Measurements from ENCODE around the gene NRXN3.

The NRXN3 gene

DNA sequence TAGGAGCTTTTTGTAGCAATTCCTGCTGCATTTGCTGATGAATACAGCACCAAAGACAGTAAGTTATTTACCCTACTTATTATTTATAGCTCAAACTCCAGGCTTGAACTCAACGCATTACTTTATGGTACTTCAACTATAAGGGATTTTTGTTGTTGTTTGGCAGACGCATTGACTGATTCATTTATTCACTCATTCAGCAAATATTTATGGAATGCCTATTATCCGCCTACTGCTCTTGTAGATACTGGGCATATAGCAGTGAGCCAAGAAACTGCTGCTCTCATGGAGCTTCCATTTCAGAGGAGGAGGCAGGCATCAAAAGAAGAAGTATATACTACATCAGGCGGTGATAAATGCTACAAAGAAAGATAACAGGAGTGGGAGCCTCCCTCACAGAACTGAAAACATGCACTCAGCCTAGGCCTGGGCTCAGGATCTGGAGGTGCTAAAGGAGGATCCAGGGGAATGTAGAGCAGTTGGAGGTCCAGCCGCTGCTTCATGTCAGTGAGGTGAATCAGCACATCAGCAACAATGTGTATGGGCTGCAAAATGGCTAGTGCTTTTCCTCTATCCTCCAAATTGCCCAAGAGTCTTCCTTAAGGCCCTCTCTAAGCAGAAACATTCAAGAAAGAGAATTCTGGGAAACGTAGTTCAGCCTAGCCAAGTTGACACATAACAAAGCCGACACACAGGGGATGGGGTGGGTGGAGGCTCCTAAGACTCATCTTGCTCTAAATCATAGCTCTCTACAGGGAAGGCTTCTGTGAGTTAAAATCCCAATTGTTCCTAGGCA is 157.5 kb downstream of the NRXN3 start:
- no peak for DNase-seq

GRCh38 chr14:78329371-78329770 is 159.2 kb downstream of the NRXN3 start:
- DNase-seq, result no peak

DNA sequence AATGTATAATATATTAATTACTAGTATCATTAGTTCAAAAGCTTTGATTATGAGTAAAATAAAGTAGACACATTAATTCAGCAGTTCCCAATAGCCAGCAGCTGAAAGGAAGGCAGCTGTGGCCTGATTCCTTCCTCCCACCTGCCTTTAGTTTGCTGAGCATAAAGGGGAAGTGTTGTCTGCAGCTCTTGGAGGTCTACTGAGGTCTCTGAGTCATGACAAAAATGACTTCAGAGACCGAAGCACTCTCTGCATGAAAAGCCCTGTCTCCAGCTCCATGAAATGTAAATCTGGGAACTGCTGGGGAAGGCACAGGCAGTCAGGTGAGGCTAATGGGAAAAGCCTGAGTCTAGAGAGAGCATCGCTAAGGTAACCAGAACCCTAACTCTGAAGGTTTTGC is 165.4 kb downstream of the NRXN3 start:
- DNase-seq, result no peak

DNA sequence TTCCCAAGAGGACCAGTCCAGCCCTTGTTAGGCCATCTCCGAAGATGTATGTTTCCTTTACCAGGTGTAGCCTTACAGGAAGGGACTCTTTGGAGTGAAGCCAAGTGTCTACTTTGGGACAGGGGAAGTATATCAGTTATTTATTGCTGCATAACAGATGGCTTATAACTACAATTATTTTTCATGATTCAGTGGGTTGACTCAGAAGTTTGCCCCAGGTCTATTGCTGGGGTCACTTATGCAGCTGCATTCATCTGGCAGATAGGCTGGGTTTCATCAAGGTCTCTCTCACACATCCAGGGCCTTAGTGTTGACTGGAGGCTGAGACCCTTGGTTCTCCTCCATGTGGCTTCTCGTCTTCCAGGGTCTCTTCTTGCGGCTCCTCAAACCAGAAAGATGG is 170.1 kb downstream of the NRXN3 start:
- no peak for DNase-seq

GRCh38 chr14:78341827-78342389 is 171.7 kb downstream of the NRXN3 start:
- no peak for DNase-seq

DNA sequence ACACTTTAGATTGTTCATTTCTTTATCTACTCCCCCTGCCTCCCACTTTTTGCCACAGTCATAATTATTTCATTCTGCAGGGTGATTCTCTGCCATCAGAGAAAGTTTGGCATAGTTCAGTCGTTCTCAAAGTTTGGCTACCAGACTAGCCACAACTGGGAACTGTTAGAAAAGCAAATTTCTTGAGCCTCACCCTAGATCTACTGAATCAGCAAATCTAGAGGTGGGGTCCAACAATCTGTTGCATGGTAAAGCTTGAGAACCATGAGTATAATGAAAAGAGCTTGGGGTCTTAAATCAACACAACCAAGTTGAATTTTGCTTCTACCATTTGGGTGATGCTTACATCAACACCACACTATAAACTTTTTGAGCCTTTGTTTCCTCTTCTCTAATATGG is 172.7 kb downstream of the NRXN3 start:
- DNase-seq, result no peak

- DNase-seq, result no peak
Measured at GRCh38 chr14:78344290-78344689, 174.1 kb downstream of the NRXN3 start.

- no peak for DNase-seq
Measured at GRCh38 chr14:78345131-78345744, 175.1 kb downstream of the NRXN3 start.

- no peak for DNase-seq
Measured at GRCh38 chr14:78346747-78347146, 176.6 kb downstream of the NRXN3 start.

DNA sequence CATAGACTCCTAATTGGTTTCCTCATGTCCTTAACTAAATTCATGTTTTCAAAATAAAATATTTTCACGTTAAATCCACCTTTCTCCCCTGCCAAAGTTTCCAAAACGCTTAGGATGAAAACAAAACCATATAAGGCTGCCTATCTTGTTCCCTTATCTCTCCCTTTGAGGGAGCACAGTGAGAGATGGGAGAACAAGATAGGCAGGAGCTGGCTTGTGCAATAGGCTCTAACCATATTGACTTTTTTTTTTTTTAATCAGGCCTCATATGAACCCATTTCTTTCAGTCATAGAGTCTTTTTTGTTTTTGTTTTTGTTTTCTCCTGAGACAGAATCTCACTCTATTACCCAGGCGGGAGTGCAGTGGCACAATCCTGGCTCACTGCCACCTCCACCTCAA is 184.9 kb downstream of the NRXN3 start:
- DNase-seq, result no peak

- DNase-seq, result no peak
Measured at GRCh38 chr14:78356391-78356790, 186.2 kb downstream of the NRXN3 start.

- DNase-seq, result no peak
Measured at GRCh38 chr14:78358591-78358990, 188.4 kb downstream of the NRXN3 start.

DNA sequence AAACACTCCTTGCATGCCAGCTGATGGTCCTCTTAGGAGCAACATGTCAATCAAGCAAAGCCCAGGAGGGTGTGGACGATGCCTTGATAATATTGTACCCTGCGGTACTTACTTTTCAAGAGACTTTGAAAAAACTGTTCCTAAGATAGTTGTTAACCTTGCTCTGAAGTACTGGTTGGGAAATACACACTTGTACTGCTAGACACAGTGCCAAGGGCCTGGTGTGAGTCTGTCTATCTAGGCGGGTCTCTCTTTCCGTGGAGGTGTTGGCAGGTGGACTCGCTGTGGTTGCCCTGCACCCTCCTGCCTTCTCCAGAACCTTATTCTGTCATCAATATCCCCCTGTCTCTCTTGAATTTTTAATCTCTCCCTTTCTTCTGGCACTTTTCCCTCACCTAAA is 189.4 kb downstream of the NRXN3 start:
- DNase-seq, result no peak

DNA sequence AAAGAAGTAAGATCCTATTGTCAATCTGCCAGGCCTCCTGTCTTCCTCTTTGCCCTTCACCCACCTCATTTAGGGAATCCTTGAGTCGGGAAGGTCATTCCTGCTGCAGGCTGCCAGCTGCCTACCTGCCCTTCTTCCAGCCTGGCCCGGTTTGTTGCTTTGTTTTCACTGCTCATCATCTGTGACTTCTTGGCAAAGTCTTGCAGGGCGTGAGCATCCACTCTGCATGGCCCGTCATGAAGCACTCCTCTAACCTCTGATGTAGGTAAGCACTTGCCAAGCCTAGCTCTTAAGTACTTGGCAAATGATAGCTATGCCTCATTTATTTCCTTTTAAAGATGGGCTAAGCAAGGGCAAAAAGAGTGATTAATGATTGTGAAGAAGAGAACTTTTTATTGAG is 192.8 kb downstream of the NRXN3 start:
- DNase-seq, result no peak

DNA sequence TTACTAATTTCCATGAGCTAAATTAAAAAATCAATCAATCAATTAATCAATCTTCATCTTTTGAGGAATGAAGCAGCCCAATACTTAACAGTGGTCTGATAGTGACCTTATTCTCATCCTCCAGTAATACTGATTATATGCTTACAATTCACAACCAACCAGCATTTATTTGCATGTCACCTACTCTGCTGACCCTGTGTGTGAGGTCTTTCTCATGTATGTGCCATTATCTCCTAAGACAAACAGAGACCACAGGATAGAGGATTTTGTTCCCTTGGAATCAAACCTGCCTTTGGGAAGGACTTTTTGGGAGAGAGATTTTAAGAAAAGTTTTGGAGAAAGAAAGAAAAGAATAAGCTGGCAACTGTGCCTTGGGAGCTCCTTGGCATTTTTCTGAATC is 197.2 kb downstream of the NRXN3 start:
- no peak for DNase-seq

DNA sequence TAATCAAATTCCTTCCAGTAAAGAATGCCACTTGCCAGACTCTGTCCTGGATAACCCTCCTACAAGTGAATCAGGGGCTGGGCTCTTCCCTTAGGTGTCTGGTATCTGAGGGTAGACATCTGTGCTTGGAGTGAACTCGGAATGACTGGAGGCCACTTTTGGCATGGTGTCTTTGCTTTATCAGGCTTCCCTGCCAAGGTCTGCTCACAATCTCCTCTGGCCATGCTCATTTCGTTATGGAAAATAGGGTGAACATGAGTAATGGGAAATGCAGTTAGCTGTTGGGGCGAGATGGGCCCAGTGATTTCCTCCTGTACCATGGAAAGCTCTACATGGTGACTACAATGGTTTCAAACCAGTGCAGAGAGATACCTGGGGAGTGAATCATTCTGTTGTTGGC is 212.9 kb downstream of the NRXN3 start:
- DNase-seq, result no peak

DNA sequence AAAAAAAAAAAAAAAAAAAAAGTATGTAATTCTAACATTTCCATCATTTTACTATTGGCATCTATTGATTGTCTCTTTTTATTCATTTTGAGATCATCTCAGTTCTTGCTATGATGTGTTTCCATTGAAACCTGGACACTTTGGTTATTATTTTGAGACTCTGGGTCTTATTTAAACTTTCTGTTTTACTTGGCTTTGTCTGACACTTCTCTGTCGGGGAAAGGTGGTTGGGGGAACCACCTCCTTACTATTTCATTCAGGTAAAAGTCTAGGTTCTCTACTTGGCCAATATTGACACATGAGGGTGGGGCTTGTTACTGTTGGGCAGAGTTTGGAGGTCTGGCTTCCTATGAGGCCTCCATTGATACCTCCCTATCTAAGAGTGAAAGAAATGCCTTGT is 228.0 kb downstream of the NRXN3 start:
- no peak for DNase-seq

- no peak for DNase-seq
Measured at GRCh38 chr14:78399316-78399889, 229.2 kb downstream of the NRXN3 start.

DNA sequence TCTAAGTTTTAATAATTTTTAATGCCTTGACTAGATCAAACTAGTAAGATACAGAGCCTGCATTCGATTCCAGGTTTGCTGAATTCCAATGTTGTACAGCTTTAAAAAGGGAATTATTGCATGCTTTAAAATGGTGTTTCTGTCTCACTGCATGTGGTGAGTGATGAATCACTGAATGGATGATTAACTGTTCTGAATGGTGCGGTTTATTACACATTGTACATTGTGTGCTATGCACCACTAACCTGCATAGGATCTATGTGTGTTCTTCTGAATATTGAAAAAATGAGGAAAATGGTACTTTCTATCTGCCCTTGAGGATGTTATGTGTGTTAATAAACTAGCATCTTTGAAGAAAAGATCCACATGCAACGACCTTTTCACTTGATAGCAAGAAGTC is 231.7 kb downstream of the NRXN3 start:
- no peak for DNase-seq

DNA sequence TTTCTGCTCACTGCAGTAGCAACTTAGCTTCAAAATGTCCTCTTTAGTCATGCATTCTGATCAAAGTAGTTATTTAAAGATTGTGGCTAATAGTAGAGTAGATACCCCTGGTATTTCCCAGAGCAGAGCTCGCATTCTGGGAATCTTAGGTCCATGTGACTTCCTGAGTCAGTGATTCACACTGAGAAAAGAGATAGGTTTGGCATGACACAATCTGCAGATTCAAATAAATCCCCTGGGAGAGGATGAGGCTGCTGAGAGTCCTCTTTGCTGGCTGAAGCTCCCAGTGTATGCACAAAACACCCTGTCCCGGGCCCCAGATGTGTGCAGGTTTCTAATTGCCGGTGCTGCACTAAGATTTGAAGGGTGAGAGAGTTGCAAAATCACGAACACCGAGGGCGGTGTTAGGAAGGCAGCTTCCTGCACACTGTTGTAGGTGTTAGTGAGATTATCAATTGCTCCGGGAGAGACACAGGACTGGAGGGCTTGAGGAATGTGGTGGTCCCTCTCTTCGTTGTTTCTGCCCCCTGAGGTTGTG is 233.2 kb downstream of the NRXN3 start:
- DNase-seq, result no peak

DNA sequence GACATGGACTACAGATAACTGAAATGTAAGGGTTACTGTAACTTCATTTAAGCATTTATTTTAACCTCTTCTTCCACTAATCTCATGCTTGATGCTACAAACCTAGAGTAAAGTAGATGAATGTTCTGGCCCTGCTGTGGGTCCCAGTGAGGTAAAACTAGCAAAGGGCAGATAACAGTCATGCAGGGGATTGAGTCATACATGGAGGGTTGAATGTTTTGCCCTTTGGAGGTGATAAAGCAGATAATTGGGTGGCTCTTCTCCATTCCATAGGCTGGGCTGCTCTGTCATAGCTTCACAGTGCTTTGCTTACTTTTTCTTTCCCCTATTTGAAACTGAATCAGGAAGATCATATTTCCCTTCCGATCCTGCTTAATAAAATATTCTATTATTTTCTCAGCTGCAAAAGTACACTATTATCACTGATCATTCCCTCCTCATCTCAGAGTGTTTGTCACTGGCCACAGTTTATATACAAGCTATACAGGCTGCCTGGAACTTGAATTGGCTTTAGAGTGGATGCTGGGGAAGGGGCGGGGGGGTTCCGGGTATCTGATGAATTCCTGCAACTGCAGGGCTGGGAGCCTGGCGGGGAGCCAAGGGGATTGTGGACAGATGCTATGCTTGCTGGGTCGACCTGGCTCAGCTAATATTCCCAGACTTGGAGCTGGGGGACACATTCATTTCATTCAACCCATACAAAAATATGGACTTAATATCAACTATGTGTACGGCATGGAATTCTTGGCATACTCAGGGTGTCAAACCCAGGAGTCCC is 235.1 kb downstream of the NRXN3 start:
- DNase-seq, result no peak

DNA sequence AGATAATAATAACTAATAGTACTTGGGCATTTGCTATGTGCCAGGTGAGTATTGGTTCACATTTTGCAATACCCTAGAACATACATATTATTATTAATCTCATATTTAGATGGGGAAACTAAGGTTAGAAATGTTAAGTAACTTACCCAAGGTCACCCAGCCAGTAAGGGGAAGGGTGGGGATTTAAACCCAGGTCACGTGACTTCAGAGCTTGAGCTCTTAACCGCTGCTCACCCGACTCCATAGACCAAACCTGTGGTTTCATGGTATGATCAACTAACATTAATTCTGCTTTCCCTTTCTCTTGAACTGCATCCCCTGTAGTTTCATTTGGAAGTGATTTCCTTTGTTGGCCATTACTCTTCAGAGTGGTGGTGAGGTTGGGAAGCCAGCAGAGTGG is 242.3 kb downstream of the NRXN3 start:
- no peak for DNase-seq

DNA sequence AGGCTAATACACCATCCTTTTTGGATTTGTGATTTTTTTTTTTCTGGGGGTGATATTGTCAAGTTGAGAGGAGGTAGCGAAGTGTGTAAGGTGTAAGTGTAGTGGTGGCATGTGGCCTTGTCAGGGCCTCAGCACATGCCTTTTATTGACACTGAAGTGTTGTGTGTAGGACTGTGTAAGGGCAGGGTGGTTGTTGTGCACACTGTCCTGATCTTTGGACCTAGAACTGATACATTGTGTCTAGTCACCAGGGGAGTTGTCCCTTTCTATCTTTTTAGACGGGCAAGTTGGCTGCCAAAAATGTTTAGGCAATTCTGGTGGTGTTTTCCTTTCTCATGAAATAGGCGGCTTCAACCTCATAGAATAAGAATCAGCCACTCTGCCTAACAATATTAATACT is 244.0 kb downstream of the NRXN3 start:
- DNase-seq, result no peak
